AG04449 (cell line): Measurements from ENCODE around the gene CCAR1.

Source experiments
- CTCF ChIA-PET: fragments of 350-600 bp; formaldehyde crosslinking; extraction: SDS; loops from one replicate; lab custom pipeline; 2021; ENCODE audit warnings: antibody characterized with exemption; lab: Yijun Ruan, JAX
- POLR2A ChIA-PET: fragments of 400-600, 350-600 bp; formaldehyde crosslinking; extraction: SDS; loops from one replicate; lab custom pipeline; 2020; ENCODE audit warnings: antibody characterized with exemption, inconsistent platforms; lab: Yijun Ruan, JAX
- DNase-seq: peaks from one replicate; pipeline ENCODE4 v3.0.0-alpha.2; 2010; ENCODE audit warnings: low read depth, low spot score
- H3K4me3 ChIP-seq: 2 replicates; pipeline ENCODE4 v1.5.1; 2011; ENCODE audit warnings: low read depth, mild to moderate bottlenecking, control low read depth, low read length
- TF ChIP-seq, protein P1 (sequence below): IDR thresholded peaks from one replicate; pipeline ENCODE4 v1.5.1; 2011; ENCODE audit warnings: mild to moderate bottlenecking, moderate library complexity, low read length, control low read depth, inconsistent platforms; ENCODE audit not compliant: insufficient read depth; ENCODE audit errors: missing control alignments

CCAR1 gene

GRCh38 chr10:68717435-68717834 is 3.6 kb upstream of the CCAR1 start:
- TF ChIP-seq, protein P1, sequence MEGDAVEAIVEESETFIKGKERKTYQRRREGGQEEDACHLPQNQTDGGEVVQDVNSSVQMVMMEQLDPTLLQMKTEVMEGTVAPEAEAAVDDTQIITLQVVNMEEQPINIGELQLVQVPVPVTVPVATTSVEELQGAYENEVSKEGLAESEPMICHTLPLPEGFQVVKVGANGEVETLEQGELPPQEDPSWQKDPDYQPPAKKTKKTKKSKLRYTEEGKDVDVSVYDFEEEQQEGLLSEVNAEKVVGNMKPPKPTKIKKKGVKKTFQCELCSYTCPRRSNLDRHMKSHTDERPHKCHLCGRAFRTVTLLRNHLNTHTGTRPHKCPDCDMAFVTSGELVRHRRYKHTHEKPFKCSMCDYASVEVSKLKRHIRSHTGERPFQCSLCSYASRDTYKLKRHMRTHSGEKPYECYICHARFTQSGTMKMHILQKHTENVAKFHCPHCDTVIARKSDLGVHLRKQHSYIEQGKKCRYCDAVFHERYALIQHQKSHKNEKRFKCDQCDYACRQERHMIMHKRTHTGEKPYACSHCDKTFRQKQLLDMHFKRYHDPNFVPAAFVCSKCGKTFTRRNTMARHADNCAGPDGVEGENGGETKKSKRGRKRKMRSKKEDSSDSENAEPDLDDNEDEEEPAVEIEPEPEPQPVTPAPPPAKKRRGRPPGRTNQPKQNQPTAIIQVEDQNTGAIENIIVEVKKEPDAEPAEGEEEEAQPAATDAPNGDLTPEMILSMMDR, result no peak
- ChIA-PET POLR2A (no interaction called here), CTCF (no interaction called here)
- no peak overlapping the region for H3K4me3 ChIP-seq
- DNase-seq, result no peak

DNA sequence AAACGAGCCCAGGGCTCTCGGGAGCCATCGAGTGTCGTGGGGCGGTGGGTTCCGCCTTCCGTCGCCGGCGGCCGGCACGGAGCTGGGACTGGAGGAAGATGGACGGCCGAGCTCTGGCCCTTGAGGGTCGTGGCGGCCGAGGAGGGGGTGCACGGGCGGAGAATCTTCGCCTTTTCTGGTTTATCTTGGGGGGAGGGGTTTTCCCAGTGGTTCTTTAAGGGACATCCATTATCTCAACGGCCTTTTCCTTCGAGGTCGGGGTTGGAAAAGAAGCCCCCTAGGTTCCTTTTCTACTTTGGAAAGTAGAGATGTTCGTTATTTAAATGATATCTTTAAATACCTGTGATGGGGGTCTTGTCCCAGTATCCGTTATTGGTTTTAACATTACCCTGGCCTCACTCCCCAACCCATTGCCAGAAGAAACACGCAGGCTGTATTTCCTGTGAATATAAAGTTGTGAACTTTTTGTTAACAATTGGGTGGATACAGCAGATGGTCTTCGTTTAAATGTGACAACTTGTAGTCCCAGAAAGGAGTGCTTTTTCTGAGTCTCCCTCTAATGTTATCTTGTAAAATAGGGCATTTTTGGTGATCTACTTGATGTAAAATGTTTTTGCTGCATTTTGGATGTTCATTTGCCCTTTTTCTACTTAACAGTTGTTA is 765 bp downstream of the CCAR1 start:
- ChIA-PET POLR2A (interaction anchor here (0.7 to 1.1 kb wide), 2 partner anchors 133 to 389 kb away, joined by 3 read pairs; partner anchors contain the start of gene PBLD), CTCF (interaction anchor here (0.6 to 1.6 kb wide), 2 partner anchors 66 to 315 kb away, joined by 3 to 4 read pairs; partner anchors contain the start of gene RUFY2)
- DNase-seq, result no peak
- peak overlapping the region; percentile 74 for H3K4me3 ChIP-seq
- TF ChIP-seq, protein P1, result no peak

GRCh38 chr10:68725016-68725415 is 4.0 kb downstream of the CCAR1 start:
- no peak for DNase-seq
- CTCF ChIA-PET, result interaction anchor here (1.3 to 2.0 kb wide), 2 partner anchors 174 to 318 kb away, joined by 3 to 4 read pairs; partner anchors contain the start of gene RUFY2
- POLR2A ChIA-PET, result no interaction called here
- no peak overlapping the region for H3K4me3 ChIP-seq
- TF ChIP-seq, protein P1, result no peak

DNA sequence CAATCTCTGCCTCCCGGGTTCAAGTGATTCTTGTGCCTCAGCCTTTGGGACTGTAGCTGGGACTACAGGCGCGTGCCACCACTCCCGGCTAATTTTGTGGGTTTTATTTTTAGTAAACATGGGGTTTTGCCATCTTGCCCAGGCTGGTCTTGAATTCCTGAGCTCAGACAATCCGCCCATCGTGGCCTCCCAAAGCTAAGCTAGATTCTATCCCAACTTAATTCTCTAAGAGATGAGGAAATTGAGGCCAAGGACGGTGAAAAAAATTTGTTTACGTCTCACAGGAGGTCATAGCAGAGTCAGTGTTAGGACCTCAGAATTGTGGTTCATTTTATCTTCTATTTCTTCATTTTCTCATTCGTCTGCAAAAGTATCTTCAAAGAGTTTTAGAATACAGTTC is 6.1 kb downstream of the CCAR1 start:
- ChIA-PET POLR2A (no interaction called here), CTCF (interaction anchor here (1.0 kb wide), 1 partner anchor 176 kb away, joined by 3 read pairs; no protein-coding TSS in a partner anchor)
- TF ChIP-seq, protein P1, result no peak
- H3K4me3 ChIP-seq, result no peak overlapping the region
- DNase-seq, result no peak

DNA sequence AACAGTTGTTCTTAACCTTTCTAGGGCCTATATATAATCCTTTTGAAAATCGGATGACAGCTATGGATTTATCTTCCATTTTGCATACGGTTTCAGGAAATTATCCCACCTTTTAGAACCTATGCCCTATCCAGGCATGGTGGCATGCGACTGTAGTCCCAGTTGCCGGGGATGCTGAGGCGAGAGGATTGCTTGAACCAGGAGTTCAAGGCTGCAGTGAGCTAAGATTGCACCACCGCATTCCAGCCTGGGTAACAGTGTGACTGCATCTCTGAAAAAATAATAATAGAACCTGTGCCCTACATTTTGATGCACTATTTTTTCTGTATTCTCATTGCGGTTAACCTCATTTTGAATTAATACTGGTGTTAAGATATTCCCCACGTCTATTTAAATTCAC is 11.6 kb downstream of the CCAR1 start:
- CTCF ChIA-PET, result no interaction called here

DNA sequence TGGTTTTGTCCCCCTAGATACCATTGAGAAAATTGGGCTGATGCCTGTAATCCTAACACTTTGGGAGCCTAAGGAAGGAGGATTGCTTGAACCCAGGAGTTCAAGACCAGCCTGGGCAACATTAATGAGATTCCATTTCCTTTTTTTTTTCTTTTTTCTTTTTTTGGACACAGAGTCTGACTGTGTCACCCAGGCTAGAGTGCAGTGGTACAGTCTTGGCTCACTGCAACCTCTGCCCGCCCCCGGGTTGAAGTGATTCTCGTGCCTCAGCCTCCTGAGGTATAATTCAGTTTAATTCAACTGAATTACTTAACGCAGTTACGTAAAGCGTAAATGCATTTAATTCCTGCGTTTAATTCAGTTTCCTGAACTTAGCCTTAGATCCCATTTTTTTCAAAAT is 13.3 kb downstream of the CCAR1 start:
- CTCF ChIA-PET, result no interaction called here
- no peak for DNase-seq
- no peak overlapping the region for H3K4me3 ChIP-seq
- TF ChIP-seq, protein P1, result no peak
- POLR2A ChIA-PET, result no interaction called here

More for the DNA sequence above, 11.6 kb downstream of the CCAR1 start:
- no peak for DNase-seq
- TF ChIP-seq, protein P1, result no peak
- H3K4me3 ChIP-seq, result no peak overlapping the region
- POLR2A ChIA-PET, result no interaction called here
